HG03571 (cell line): ENCODE data around the gene OSR1.
"Not testable (repeated sequence)": the region's sequence is repeated elsewhere in the genome, so short reads cannot be mapped to it uniquely, and the experiment has no call there.

Experiments
- ATAC-seq: cut with Tn5 transposase; IDR thresholded peaks from one replicate; pipeline ENCODE4 v1.9.1; 2021; ENCODE audit not compliant: unreplicated experiment

Gene OSR1

DNA sequence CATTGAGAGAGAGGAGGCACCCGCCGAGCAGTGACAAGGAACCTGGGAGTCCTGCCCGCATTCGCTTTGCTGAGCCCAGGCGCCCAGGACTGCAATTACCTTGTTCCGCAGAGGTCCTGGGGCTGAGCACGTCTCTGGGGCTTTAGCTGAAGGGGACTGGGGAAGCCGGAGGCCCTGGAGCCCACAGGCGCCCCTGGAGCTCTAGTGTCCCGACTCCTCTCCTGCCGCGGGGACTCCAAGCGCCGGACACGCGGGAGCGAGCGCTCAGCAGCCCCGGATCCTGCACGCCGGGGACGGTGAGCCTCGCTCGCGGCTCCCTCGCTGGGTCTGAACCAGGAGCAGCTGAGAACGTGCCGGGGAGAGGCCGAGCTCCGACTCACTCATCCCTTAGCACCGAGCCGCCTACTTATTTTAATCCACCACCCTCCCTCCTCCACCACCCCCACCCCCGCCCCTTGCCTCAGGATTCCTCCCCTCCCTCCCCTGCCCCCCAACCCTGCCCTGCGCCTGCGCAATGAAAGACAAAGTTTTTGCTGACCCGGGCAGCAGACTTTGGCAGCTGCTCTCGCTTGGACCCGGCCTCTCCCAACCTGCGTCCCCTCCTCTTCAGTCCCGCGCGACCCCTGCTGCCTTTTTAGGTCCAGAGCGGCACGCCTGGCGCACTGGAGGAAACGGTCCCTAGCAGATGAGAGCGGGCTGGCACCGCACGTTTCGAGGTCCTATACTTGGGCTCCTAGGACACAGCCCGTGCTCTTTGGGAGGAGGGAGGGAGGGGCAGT lies at the start of gene OSR1:
TSS of gene OSR1 (minus strand) at position 382 of the 779 bp plus-strand sequence. CDS start 4,818 bp downstream, outside the sequence.
- no peak for ATAC-seq

GRCh38 chr2:19403785-19404184 lies 45.4 kb upstream of the OSR1 start:
- ATAC-seq: no peak

- ATAC-seq: no peak
These were observed 33.8 kb upstream of the OSR1 start for GRCh38 chr2:19392191-19392590.

DNA sequence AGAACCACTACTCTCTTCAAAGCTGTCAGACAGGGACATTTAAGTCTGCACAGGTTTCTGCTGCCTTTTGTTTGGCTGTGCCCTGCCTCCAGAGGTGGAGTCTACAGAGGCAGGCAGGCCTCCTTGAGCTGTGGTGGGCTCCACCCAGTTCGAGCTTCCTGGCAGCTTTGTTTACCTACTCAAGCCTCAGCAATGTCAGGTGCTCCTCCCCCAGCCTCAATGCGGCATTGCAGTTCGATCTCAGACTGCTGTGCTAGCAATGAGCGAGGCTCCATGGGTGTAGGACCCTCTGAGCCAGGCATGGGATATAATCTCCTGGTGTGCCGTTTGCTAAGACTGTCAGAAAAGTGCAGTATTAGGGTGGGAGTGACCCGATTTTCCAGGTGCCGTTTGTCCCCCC lies 31.0 kb upstream of the OSR1 start:
- not testable (repeated sequence) for ATAC-seq

GRCh38 chr2:19380532-19380931 lies 22.1 kb upstream of the OSR1 start:
- ATAC-seq: no peak

DNA sequence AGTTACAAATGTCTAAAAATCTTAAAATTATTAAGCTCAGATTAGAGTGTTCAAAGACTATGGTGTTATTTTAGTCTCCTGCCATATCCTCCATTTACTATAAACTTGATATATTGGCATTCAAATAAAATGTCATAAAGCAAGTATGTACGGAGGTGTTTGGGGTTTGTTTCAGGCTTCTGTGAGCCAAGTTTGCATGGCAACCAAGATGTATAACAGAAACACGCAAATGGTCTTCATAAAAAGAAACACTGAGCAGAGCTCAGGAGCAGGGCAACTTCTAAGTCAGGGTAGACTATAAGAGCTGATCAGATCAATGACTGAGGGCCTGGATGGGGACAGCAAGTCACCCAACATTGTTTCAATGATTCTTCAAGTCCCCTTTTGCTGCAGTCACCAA lies 20.5 kb upstream of the OSR1 start:
- no peak for ATAC-seq

- ATAC-seq: no peak
These were observed 19.3 kb upstream of the OSR1 start for GRCh38 chr2:19377717-19378116.

DNA sequence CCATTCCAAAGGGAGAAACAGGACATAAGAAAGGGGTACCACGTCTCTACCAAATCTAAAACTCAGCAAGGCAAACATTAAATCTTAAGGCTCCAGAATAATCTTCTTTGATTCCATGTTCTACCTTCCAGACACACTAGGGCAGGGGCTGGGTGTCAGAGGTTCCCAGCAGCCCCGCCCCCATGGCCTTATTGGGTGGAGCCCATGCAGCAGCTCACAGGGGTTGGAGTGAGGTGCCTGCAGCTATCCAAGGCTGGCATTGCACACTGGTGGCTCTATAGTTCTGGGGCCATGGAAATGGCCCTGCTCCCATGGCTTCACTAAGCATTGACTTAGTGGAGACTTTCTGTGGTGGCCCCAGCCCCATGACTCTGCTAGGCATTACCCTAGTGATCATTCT lies 14.9 kb upstream of the OSR1 start:
- no peak for ATAC-seq

GRCh38 chr2:19371996-19372582 lies 13.7 kb upstream of the OSR1 start:
- no peak for ATAC-seq

GRCh38 chr2:19369341-19369955 lies 11.0 kb upstream of the OSR1 start:
- ATAC-seq: no peak

GRCh38 chr2:19368760-19369159 lies 10.3 kb upstream of the OSR1 start:
- ATAC-seq: no peak

- no peak for ATAC-seq
These were observed 8.9 kb upstream of the OSR1 start for GRCh38 chr2:19367326-19367725.

- ATAC-seq: no peak
These were observed 6.7 kb upstream of the OSR1 start for GRCh38 chr2:19365126-19365525.

DNA sequence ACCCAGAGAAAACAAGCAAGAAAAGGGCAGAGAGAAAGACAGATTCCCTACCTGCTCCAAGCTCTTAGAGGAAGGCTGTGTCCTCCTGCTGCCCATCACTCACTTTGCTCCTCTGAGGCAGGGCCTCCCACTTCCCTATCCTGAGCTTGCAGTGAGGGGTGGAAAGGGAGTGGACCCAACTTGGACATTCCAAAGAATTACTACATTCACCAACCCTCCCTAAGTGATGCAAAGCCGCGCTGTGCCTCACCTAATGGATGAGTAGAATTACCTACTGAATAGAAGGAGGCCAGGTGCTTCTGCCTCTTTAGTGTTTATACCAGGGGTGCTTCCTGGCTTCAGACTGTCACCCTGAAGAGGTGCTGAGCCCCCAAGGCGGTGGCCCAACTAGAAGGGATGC lies 5.6 kb upstream of the OSR1 start:
- ATAC-seq: no peak

GRCh38 chr2:19363474-19363778 lies 5.0 kb upstream of the OSR1 start:
- no peak for ATAC-seq

DNA sequence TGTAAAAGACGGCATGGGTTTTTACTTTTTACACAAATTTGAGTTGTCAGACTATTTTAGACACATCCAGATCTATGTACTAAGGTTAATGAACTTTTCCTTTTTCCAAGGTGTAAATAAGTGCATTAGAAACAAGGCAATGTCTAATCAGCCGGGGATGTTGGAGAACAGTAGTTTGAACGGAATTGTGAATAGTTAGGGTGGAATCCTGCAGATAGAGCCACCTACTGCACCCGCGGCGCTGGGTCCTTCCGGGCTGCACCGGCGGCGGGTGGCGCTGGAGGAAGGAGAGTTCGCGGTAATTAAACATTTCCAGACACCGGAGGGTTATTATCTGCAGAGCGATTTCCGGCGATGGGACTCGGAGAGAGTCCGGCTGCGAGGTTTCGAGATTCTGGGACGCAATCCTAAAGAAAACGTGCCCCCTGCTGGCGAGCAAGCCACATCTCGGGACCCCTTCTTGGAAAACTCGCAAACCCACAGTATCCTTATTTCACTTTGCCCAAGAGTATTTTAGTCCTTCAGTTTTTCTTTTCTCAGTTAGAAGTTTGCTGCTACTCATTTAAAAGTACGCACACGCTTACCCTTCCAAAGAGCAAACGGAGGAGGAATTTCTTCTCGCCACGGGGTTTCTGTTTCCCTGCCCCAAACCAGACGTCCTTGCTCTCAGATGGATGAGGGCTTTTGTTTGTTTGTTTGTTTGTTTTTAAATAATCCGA lies 4.5 kb upstream of the OSR1 start:
- ATAC-seq: peak; percentile 47

GRCh38 chr2:19362094-19362754 lies 3.8 kb upstream of the OSR1 start:
- no peak for ATAC-seq

DNA sequence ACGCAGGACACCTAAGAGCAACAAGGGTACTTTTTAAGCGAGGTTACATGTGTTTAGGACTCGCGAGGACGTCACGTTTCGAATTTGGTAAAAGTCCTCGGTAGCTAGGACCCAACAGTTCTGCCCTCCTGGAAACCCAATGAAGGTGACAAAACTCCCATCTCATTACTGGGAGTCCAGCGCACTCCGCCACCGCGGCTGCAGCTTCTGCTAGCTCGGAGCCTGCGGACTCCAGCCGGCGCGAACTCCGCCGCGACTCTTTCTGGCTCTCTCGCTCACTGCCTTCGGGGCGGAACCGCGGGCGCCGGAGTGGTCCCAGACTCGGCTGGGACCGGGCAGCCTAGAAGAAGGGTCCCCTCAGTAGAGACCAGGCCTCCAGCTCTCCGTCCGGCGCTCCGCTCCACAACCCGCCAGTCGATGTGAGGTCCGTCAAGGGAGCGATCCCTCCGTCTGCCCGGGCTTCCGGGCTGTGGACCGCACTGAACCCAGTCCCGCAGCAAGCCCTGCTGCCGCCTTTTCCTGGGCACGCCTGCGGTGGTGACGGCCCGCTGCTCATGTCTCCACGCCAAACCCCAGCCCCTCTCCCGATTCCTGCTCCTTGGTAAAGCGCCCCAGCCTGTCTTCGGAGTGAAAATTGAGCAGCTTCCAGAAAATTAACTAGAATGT lies 3.0 kb upstream of the OSR1 start:
- no peak for ATAC-seq

GRCh38 chr2:19360966-19361321 lies 2.5 kb upstream of the OSR1 start:
- no peak for ATAC-seq

DNA sequence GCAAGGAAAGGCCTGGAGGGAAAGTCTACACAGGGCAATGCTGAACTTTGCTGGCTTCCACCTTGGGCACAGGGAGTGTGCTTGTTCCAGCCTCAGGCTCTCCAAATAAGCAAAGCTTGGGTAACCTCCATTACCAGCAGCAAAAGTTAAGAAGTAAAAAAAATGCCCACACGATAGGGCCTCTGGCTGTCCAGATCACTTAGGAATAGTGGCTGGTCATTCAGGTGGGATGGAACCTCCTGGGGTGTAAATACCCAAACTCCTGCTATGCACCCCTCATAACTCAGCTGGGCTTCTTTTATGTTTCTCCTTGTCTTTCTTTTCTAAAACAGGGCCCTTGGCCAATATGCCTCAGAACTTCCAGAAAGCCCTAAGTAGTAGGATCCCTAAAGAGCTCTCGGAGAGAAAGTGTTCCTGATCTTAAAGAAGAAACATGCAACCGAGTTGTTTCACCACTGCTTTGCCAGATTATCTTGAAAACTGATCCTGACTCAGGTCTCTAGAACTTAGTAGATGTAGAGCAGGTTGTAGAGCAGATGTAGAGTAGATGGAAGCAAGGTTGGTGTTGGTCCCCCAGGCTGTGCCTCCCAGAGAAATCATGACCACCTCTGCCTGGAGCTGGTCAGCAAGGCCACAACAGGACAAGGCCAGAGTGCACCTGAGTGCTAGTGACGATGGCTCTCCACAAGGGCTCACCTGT lies 2.0 kb upstream of the OSR1 start:
- no peak for ATAC-seq
